H9 (cell line): ENCODE measurements around the gene KRTAP9-1. TPM values are rescaled to one million over a fixed set of nuclear protein-coding genes. Genes with fewer than 3 reads are reported as not detected.

Experiments used
- DNase-seq: peaks from one replicate; pipeline ENCODE4 v3.0.0-alpha.2; 2017
- H2AFZ ChIP-seq: one replicate; pipeline ENCODE4 v1.6.1; 2013; ENCODE audit warnings: mild to moderate bottlenecking, low read length, control low read depth, moderate library complexity
- H2AK5ac ChIP-seq: 2 replicates; pipeline ENCODE4 v1.6.1; 2013; ENCODE audit warnings: low read length, control low read depth, mixed read lengths; ENCODE audit not compliant: insufficient read length
- H2BK120ac ChIP-seq: one replicate; pipeline ENCODE4 v1.6.1; 2013; ENCODE audit warnings: low read depth, mild to moderate bottlenecking, low read length, control low read depth, inconsistent platforms; ENCODE audit not compliant: poor library complexity, severe bottlenecking
- H2BK12ac ChIP-seq: 2 replicates; pipeline ENCODE4 v1.6.1; 2013; ENCODE audit warnings: low read length, control low read depth, mixed read lengths, low read depth; ENCODE audit not compliant: insufficient read length
- H2BK15ac ChIP-seq: 2 replicates; pipeline ENCODE4 v1.6.1; 2013; ENCODE audit warnings: low read depth, low read length, control low read depth
- H2BK20ac ChIP-seq: one replicate; pipeline ENCODE4 v1.6.1; 2013; ENCODE audit warnings: low read depth, mild to moderate bottlenecking, low read length, control low read depth, inconsistent platforms; ENCODE audit not compliant: poor library complexity, severe bottlenecking
- H2BK5ac ChIP-seq: 2 replicates; pipeline ENCODE4 v1.6.1; 2013; ENCODE audit warnings: low read length, control low read depth, mixed read lengths; ENCODE audit not compliant: insufficient read length
- H3K14ac ChIP-seq: 2 replicates; pipeline ENCODE4 v1.6.1; 2013; ENCODE audit warnings: low read length, control low read depth; ENCODE audit not compliant: insufficient read depth
- H3K18ac ChIP-seq: 2 replicates; pipeline ENCODE4 v1.6.1; 2013; ENCODE audit warnings: low read depth, mild to moderate bottlenecking, mixed read lengths, low read length, control low read depth; ENCODE audit not compliant: insufficient read length
- H3K23ac ChIP-seq: 2 replicates; pipeline ENCODE4 v1.6.1; 2013; ENCODE audit warnings: low read length, control low read depth, mixed read lengths, low read depth; ENCODE audit not compliant: insufficient read length
- H3K23me2 ChIP-seq: 2 replicates; pipeline ENCODE4 v1.6.1; 2013; ENCODE audit warnings: low read depth, mild to moderate bottlenecking, mixed read lengths, low read length, control low read depth; ENCODE audit not compliant: insufficient read length, poor library complexity, severe bottlenecking
- H3K27ac ChIP-seq: 2 replicates; pipeline ENCODE4 v1.5.1; 2013; ENCODE audit warnings: low read length, control low read depth, mixed read lengths, low read depth; ENCODE audit not compliant: insufficient read length
- H3K27me3 ChIP-seq: 2 replicates; pipeline ENCODE4 v1.6.1; 2013; ENCODE audit warnings: low read length, control low read depth, inconsistent platforms; ENCODE audit not compliant: insufficient read depth
- H3K4ac ChIP-seq: 2 replicates; pipeline ENCODE4 v1.6.1; 2013; ENCODE audit warnings: low read depth, mild to moderate bottlenecking, control low read depth, inconsistent platforms, low read length, moderate library complexity
- H3K4me1 ChIP-seq: 2 replicates; pipeline ENCODE4 v1.6.1; 2013; ENCODE audit warnings: low read length, control low read depth, inconsistent platforms; ENCODE audit not compliant: insufficient read depth
- H3K4me2 ChIP-seq: 2 replicates; pipeline ENCODE4 v1.6.1; 2013; ENCODE audit warnings: low read length, control low read depth, mixed read lengths; ENCODE audit not compliant: insufficient read length, insufficient read depth
- H3K56ac ChIP-seq: 2 replicates; pipeline ENCODE4 v1.6.1; 2013; ENCODE audit warnings: low read depth, mild to moderate bottlenecking, mixed read lengths, low read length, control low read depth; ENCODE audit not compliant: insufficient read length
- H3K79me1 ChIP-seq: 2 replicates; pipeline ENCODE4 v1.6.1; 2013; ENCODE audit warnings: low read depth, mild to moderate bottlenecking, moderate library complexity, low read length, control low read depth, inconsistent platforms; ENCODE audit not compliant: insufficient read depth, poor library complexity, severe bottlenecking
- H3K79me2 ChIP-seq: 2 replicates; pipeline ENCODE4 v1.6.1; 2013; ENCODE audit warnings: low read length, control low read depth, inconsistent platforms; ENCODE audit not compliant: insufficient read depth
- H3K9ac ChIP-seq: 2 replicates; pipeline ENCODE4 v1.6.1; 2013; ENCODE audit warnings: low read length, control low read depth, mixed read lengths; ENCODE audit not compliant: insufficient read length; ENCODE audit errors: extremely low read depth
- H3K9me3 ChIP-seq: one replicate; pipeline ENCODE4 v1.6.1; 2013; ENCODE audit warnings: low read depth, low read length, inconsistent platforms; ENCODE audit not compliant: control insufficient read depth
- H3T11ph ChIP-seq: one replicate; pipeline ENCODE4 v1.6.1; 2013; ENCODE audit warnings: mild to moderate bottlenecking, low read length, control low read depth, inconsistent platforms
- H4K20me1 ChIP-seq: one replicate; pipeline ENCODE4 v1.6.1; 2013; ENCODE audit not compliant: control insufficient read depth, insufficient read length, insufficient read depth
- H4K5ac ChIP-seq: 2 replicates; pipeline ENCODE4 v1.6.1; 2013; ENCODE audit warnings: low read depth, mild to moderate bottlenecking, mixed read lengths, low read length, control low read depth; ENCODE audit not compliant: insufficient read length
- H4K8ac ChIP-seq: replicated peaks from 2 replicates; pipeline ENCODE4 v1.6.1; 2013; ENCODE audit warnings: low read length, control low read depth, mixed read lengths, low read depth; ENCODE audit not compliant: insufficient read length
- H4K91ac ChIP-seq: 2 replicates; pipeline ENCODE4 v1.6.1; 2013; ENCODE audit warnings: low read depth, mild to moderate bottlenecking, moderate library complexity, mixed read lengths, low read length, control low read depth; ENCODE audit not compliant: insufficient read length
- H3K27ac Mint-ChIP-seq, 3 experiments: 2 replicates in 2 of 3; 3 replicates in 1 of 3; pipeline ENCODE4 v1.8.0; 2020 to 2021; ENCODE audit warnings: mixed read lengths in 3 of 3, mild to moderate bottlenecking in 1 of 3, moderate library complexity in 1 of 3
- H3K27me3 Mint-ChIP-seq: 2 replicates; pipeline ENCODE4 v1.8.0; 2021; ENCODE audit warnings: low read depth, mild to moderate bottlenecking, moderate library complexity, mixed read lengths
- H3K36me3 Mint-ChIP-seq, 3 experiments: 2 replicates in 2 of 3; 3 replicates in 1 of 3; pipeline ENCODE4 v1.8.0; 2020 to 2021; ENCODE audit warnings: low read depth in 3 of 3, mixed read lengths in 3 of 3; ENCODE audit not compliant: insufficient read depth in 1 of 3
- H3K4me1 Mint-ChIP-seq, 2 experiments: 2 replicates each; pipeline ENCODE4 v1.8.0; 2020; ENCODE audit warnings: mixed read lengths in 2 of 2
- H3K4me3 Mint-ChIP-seq, 2 experiments: 2 replicates in 1 of 2; 3 replicates in 1 of 2; pipeline ENCODE4 v1.8.0; 2020 to 2021; ENCODE audit warnings: mild to moderate bottlenecking in 2 of 2, mixed read lengths in 2 of 2, moderate library complexity in 1 of 2
- H3K9me3 Mint-ChIP-seq, 2 experiments: 2 replicates in 1 of 2; 3 replicates in 1 of 2; pipeline ENCODE4 v1.8.0; 2020; ENCODE audit warnings: mild to moderate bottlenecking in 2 of 2, mixed read lengths in 2 of 2, moderate library complexity in 1 of 2
- WGBS: extraction: QIAGEN DNeasy Blood & Tissue Kit; methylation state at CpG from one replicate; pipeline ENCODE4 v1.1.7; 2013; ENCODE audit warnings: missing lambda C conversion rate, low lambda C conversion rate, mixed read lengths; ENCODE audit not compliant: insufficient read length; ENCODE audit errors: extremely low coverage; 5-methylcytosine and 5-hydroxymethylcytosine counted together
- total RNA-seq: library from RNA; stranded (reverse); gene quantifications from 2 replicates; pipeline ENCODE4 v1.2.1, GENCODE V29; 2021
- TF ChIP-seq, protein P1 (sequence below): fragments of 200-600 bp; sonication (generic); conservative IDR thresholded peaks from 3 replicates; pipeline ENCODE4 v1.8.0; 2021; ENCODE audit warnings: antibody characterized with exemption, mild to moderate bottlenecking

The KRTAP9-1 gene
- total RNA-seq, 1 experiment from 2014 or later = not detected

DNA sequence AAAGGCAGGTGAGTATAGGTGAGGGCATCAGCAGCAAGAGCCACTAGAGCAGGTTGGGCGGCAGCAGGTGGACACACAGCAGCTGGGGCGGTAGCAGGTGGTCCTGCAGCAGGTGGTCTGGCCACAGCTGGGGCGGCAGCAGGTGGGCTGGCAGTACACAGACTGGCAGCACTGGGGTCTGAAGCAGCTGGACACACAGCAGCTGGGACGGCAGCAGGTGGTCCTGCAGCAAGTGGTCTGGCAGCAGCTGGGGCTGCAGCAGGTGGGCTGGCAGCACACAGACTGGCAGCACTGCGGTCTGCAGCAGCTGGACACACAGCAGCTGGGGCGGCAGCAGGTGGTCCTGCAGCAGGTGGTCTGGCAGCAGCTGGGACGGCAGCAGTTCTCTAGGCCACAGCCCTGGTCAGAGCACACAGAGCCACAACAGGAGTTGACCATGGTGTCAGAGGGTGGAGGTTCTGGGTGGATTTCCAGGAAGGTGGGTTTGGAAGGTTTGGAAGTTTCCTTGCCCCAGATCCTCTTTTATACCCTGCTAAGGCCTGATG lies 11.9 kb upstream of the KRTAP9-1 start, which contains the start of gene KRTAP4-2:
Gene KRTAP4-2 (minus strand): TSS at position 495 of the 545 bp plus-strand sequence. CDS start 57 bp downstream, at position 438.
- H2BK12ac ChIP-seq = no peak within 1 kb of the TSS
- Mint-ChIP-seq H3K9me3 (no peaks in the 10 kb centered on the region; a peak in 2 of 5 replicates), H3K27me3 (no peaks in the 10 kb centered on the region; the same call in 1 of the 2 replicates), H3K27ac (no peak within 1 kb of the TSS; a peak in 1 of 7 replicates), H3K4me3 (no peak within 1 kb of the TSS), H3K36me3 (no peaks in the 10 kb centered on the region), H3K4me1 (0 out of 4 replicates have a peak, but pooled peaks cover 0 to 3% of the 10 kb centered on the region in 2 experiments)
- H3K23ac ChIP-seq = no peak within 1 kb of the TSS
- H3T11ph ChIP-seq = no peak within 1 kb of the TSS
- H3K23me2 ChIP-seq = no peaks in the 10 kb centered on the region
- no peak within 1 kb of the TSS for H3K9ac ChIP-seq
- no peaks in the 10 kb centered on the region for H3K9me3 ChIP-seq
- no peak within 1 kb of the TSS for H3K18ac ChIP-seq
- no peaks in the 10 kb centered on the region for H4K20me1 ChIP-seq
- TF ChIP-seq, protein P1, sequence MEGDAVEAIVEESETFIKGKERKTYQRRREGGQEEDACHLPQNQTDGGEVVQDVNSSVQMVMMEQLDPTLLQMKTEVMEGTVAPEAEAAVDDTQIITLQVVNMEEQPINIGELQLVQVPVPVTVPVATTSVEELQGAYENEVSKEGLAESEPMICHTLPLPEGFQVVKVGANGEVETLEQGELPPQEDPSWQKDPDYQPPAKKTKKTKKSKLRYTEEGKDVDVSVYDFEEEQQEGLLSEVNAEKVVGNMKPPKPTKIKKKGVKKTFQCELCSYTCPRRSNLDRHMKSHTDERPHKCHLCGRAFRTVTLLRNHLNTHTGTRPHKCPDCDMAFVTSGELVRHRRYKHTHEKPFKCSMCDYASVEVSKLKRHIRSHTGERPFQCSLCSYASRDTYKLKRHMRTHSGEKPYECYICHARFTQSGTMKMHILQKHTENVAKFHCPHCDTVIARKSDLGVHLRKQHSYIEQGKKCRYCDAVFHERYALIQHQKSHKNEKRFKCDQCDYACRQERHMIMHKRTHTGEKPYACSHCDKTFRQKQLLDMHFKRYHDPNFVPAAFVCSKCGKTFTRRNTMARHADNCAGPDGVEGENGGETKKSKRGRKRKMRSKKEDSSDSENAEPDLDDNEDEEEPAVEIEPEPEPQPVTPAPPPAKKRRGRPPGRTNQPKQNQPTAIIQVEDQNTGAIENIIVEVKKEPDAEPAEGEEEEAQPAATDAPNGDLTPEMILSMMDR = no peak
- H2BK20ac ChIP-seq = no peak within 1 kb of the TSS
- H3K56ac ChIP-seq = no peak within 1 kb of the TSS
- no peak within 1 kb of the TSS for H2AK5ac ChIP-seq
- no peak within 1 kb of the TSS for H2BK15ac ChIP-seq
- H3K79me1 ChIP-seq = no peaks in the 10 kb centered on the region
- no peaks in the 10 kb centered on the region for H3K79me2 ChIP-seq
- no peak within 1 kb of the TSS for H3K4ac ChIP-seq
- H2BK5ac ChIP-seq = no peak within 1 kb of the TSS
- no peak within 1 kb of the TSS for H2AFZ ChIP-seq
- DNase-seq = no peak
- no peak within 1 kb of the TSS for H4K5ac ChIP-seq
- H4K91ac ChIP-seq = no peak within 1 kb of the TSS
- H4K8ac ChIP-seq = no peak within 1 kb of the TSS
- no CpG with 5 or more reads among the region's 7 CpGs for WGBS
- H3K4me1 ChIP-seq = no peaks in the 10 kb centered on the region
- no peaks in the 10 kb centered on the region for H3K27me3 ChIP-seq
- no peak within 1 kb of the TSS for H3K27ac ChIP-seq
- no peak within 1 kb of the TSS for H3K4me2 ChIP-seq
- H2BK120ac ChIP-seq = no peak within 1 kb of the TSS
- H3K14ac ChIP-seq = no peak within 1 kb of the TSS
